ENCODE measurements around the gene TCF4. TPM values are rescaled to one million over a fixed set of nuclear protein-coding genes. Genes with fewer than 3 reads are reported as not detected.

The TCF4 gene
- total and polyA plus RNA-seq, 2 of the 13 experiments (the other 11 are each of a cell fraction or from before 2014, with no cell fraction given) = not detected

DNA sequence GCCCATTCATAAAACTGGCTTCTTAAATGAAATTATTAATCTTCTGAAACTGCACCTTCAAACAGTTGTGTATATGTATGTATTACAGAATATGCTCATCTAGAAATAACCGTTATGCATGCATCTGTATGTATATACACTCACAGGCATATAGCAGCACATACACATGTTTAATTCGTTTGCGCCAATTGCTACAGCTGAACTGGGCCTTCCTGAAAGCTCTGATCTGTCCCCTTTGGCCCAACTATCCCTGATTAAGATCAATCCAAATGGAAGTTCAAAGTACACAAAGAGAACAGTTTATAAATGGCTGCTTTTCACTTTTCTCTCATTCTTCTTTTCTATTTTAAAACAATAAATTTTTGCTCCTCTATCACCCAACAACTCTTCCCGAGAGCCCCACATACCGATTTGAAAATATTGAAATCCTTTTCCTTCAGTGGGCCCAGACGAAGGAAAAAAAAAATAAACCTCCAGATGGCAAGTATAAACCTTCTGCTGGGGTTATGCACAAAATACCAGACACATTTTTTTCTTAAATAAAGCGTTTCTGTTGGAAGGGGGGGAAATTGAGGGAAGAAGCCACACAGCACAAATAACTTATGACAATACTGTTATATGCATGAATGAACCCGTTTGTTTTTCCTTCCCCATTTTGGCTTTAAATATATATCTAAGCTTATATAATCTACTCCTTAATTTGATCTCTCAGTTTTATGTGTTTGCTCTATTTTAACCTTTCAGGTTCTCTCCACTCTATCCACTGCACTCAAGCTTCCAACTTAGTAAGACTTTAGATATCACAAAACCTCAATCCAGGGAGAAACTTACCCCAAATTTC, 267.3 kb downstream of the TCF4 start:
- Histone ChIP-seq H3K4me3 (replicated peaks in 1 of 3; ENCODE audit: insufficient read depth in 1 of 3, low read depth in 2 of 3, low read length in 3 of 3) (no peak overlapping the region), H3K36me3 (replicated peaks in 1 of 2; ENCODE audit: control insufficient read depth in 1 of 2, insufficient read depth in 2 of 2, low read length in 2 of 2) (no peaks in the 10 kb centered on the region), H3K27me3 (ENCODE audit: control insufficient read depth in 1 of 2, insufficient read depth in 2 of 2, low read length in 2 of 2) (no peaks in the 10 kb centered on the region; a peak in 1 of 5 replicates), H3K9me3 (ENCODE audit: low read length) (no peaks in the 10 kb centered on the region), H2AFZ (ENCODE audit: low read length) (no peak overlapping the region), H3K9ac (ENCODE audit: insufficient read depth, low read depth, low read length) (no peak overlapping the region), H3K4me1 (ENCODE audit: insufficient read depth, low read length) (no peaks in the 10 kb centered on the region), H4K20me1 (ENCODE audit: insufficient read depth, low read length) (no peaks in the 10 kb centered on the region), H3K27ac (ENCODE audit: extremely low read length, insufficient read depth, low read length) (no peak overlapping the region), H3K4me2 (ENCODE audit: low read depth, low read length) (no peak overlapping the region), H3K79me2 (ENCODE audit: insufficient read depth, low read length) (no peaks in the 10 kb centered on the region)
- BruUV-seq (replicated peaks) = no TSS peak
- TF ChIP-seq TBX3 (IDR thresholded peaks at IDR 0.05; ENCODE audit: borderline replicate concordance) = no peak
- intact Hi-C loops (cut with micrococcal nuclease; ENCODE audit: unreplicated experiment) (no loop called here), in situ Hi-C loops (cut with HindIII; ENCODE audit: extremely low pct_ligation_motif_present, low pct_unique_long_range_greater_than_20kb) (no loop called here)
- POLR2A ChIA-PET = no interaction called here
- ATAC-seq (no peak), FAIRE-seq (no peak), DNase-seq (ENCODE audit: low spot score) (no peak)
- CTCF ChIA-PET (ENCODE audit: low intra/inter-chr PET ratio, low total read pairs) = no interaction called here
- WGBS (ENCODE audit: low lambda C conversion rate) = 24% methylated on average over 8 of the region's 8 CpGs

- in situ Hi-C loops (cut with HindIII; ENCODE audit: extremely low pct_ligation_motif_present, low pct_unique_long_range_greater_than_20kb) = no loop called here
- Histone ChIP-seq H3K4me1 (ENCODE audit: insufficient read depth, low read length) (no peaks in the 10 kb centered on the region), H3K79me2 (ENCODE audit: insufficient read depth, low read length) (no peaks in the 10 kb centered on the region), H4K20me1 (ENCODE audit: insufficient read depth, low read length) (no peaks in the 10 kb centered on the region), H3K27ac (ENCODE audit: extremely low read length, insufficient read depth, low read length) (no peak overlapping the region), H3K9me3 (ENCODE audit: low read length) (no peaks in the 10 kb centered on the region), H3K4me3 (replicated peaks in 1 of 3; ENCODE audit: insufficient read depth in 1 of 3, low read depth in 2 of 3, low read length in 3 of 3) (no peak overlapping the region), H2AFZ (ENCODE audit: low read length) (no peak overlapping the region), H3K9ac (ENCODE audit: insufficient read depth, low read depth, low read length) (no peak overlapping the region), H3K4me2 (ENCODE audit: low read depth, low read length) (no peak overlapping the region), H3K27me3 (ENCODE audit: control insufficient read depth in 1 of 2, insufficient read depth in 2 of 2, low read length in 2 of 2) (no peaks in the 10 kb centered on the region; a peak in 1 of 5 replicates), H3K36me3 (replicated peaks in 1 of 2; ENCODE audit: control insufficient read depth in 1 of 2, insufficient read depth in 2 of 2, low read length in 2 of 2) (no peaks in the 10 kb centered on the region)
- CTCF ChIA-PET (ENCODE audit: low intra/inter-chr PET ratio, low total read pairs) = no interaction called here
- intact Hi-C loops (cut with micrococcal nuclease; ENCODE audit: unreplicated experiment) = no loop called here
- BruUV-seq (replicated peaks) = no TSS peak
- ATAC-seq (no peak), FAIRE-seq (no peak), DNase-seq (ENCODE audit: low spot score) (no peak)
- TF ChIP-seq, protein P1, sequence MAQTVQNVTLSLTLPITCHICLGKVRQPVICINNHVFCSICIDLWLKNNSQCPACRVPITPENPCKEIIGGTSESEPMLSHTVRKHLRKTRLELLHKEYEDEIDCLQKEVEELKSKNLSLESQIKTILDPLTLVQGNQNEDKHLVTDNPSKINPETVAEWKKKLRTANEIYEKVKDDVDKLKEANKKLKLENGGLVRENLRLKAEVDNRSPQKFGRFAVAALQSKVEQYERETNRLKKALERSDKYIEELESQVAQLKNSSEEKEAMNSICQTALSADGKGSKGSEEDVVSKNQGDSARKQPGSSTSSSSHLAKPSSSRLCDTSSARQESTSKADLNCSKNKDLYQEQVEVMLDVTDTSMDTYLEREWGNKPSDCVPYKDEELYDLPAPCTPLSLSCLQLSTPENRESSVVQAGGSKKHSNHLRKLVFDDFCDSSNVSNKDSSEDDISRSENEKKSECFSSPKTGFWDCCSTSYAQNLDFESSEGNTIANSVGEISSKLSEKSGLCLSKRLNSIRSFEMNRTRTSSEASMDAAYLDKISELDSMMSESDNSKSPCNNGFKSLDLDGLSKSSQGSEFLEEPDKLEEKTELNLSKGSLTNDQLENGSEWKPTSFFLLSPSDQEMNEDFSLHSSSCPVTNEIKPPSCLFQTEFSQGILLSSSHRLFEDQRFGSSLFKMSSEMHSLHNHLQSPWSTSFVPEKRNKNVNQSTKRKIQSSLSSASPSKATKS (CRISPR knock-in tag; IDR thresholded peaks at IDR 0.05) = no peak
- no peak for TF ChIP-seq ZNF30 (CRISPR knock-in tag; IDR thresholded peaks at IDR 0.05)
- WGBS (ENCODE audit: low lambda C conversion rate) = 2% methylated on average over 6 of the region's 6 CpGs
- POLR2A ChIA-PET = no interaction called here
These were observed 268.4 kb downstream of the TCF4 start for GRCh38 chr18:55319459-55320193.

Data from HepG2 (cell line).